Measurements from ENCODE around the gene CREB5.

DNA sequence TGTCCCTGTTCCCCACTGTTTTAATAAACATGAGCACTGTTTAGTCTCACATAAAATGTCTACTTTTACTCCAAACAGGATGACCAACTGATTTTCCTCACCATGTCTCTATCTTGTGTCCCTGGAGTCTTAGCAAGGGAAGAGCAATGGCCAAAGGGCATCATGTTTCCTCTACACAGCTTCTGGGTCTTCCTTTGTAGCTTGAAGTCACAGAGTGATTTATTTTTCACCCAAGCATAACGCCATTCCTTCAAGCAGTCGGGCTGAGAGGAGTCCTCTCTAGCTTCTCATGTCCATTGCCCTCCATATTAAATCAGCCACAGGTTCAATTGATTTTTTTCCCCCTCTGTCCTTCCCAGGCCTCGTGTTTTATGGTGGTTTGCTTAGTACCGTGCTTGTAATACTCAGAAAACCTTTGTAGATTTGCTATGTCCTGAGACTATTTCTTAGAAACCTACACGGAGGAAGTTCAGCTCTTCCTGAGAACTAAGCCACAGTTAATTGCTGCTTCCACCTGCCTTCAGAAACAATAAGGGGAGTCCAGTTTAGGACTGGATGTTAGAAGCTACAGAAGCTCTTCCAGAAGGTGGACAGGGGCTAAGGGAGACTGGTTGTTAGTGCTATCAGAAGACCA is 178.8 kb downstream of the CREB5 start:
- no peak for TF ChIP-seq POLR2A (IDR thresholded peaks at IDR 0.05)
- TF ChIP-seq, protein P1, sequence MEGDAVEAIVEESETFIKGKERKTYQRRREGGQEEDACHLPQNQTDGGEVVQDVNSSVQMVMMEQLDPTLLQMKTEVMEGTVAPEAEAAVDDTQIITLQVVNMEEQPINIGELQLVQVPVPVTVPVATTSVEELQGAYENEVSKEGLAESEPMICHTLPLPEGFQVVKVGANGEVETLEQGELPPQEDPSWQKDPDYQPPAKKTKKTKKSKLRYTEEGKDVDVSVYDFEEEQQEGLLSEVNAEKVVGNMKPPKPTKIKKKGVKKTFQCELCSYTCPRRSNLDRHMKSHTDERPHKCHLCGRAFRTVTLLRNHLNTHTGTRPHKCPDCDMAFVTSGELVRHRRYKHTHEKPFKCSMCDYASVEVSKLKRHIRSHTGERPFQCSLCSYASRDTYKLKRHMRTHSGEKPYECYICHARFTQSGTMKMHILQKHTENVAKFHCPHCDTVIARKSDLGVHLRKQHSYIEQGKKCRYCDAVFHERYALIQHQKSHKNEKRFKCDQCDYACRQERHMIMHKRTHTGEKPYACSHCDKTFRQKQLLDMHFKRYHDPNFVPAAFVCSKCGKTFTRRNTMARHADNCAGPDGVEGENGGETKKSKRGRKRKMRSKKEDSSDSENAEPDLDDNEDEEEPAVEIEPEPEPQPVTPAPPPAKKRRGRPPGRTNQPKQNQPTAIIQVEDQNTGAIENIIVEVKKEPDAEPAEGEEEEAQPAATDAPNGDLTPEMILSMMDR (IDR thresholded peaks at IDR 0.05 in 4 of 5, conservative IDR thresholded peaks at IDR 0.05 in 1 of 5): no peak

All from gastrocnemius medialis (tissue), 4 donors.